ENCODE measurements around the gene ARHGAP30. TPM values are rescaled to one million over a fixed set of nuclear protein-coding genes. Genes with fewer than 3 reads are reported as not detected.
A peak's percentile ranks its signal among the peaks of the same experiment; 100 is the strongest.

ARHGAP30 gene
- total RNA-seq, 2 donors from 2014 or later: 16.4 to 16.9 TPM

- DNase-seq (ENCODE audit: low spot score) (no peak), ATAC-seq (ENCODE audit: insufficient number of reproducible peaks, low FRiP score, low read depth) (no peak)
- H3K4me1 ChIP-seq (ENCODE audit: control insufficient read depth in 1 of 2, low read depth in 2 of 2): no peaks in the 10 kb centered on the region
- peak overlapping the region; percentile 28 for H3K4me3 ChIP-seq
- TF ChIP-seq CTCF (IDR thresholded peaks at IDR 0.05): no peak
- H3K9me3 ChIP-seq: no peaks in the 10 kb centered on the region
- H3K27me3 ChIP-seq (replicated peaks; ENCODE audit: insufficient read depth): no peaks in the 10 kb centered on the region
- H3K36me3 ChIP-seq: no peaks in the 10 kb centered on the region
- H3K27ac ChIP-seq: peak overlapping the region; percentile 37 to 59
Observed at GRCh38 chr1:161013131-161013487, 56.6 kb downstream of the ARHGAP30 start.

GRCh38 chr1:161012420-161012819 lies 57.3 kb downstream of the ARHGAP30 start:
- ATAC-seq (ENCODE audit: insufficient number of reproducible peaks, low FRiP score, low read depth): no peak
- no peak overlapping the region for H3K4me3 ChIP-seq
- DNase-seq (ENCODE audit: low spot score): no peak
- H3K4me1 ChIP-seq (ENCODE audit: control insufficient read depth in 1 of 2, low read depth in 2 of 2): no peaks in the 10 kb centered on the region
- H3K36me3 ChIP-seq: no peaks in the 10 kb centered on the region
- H3K27me3 ChIP-seq (replicated peaks; ENCODE audit: insufficient read depth): no peaks in the 10 kb centered on the region
- H3K9me3 ChIP-seq: no peaks in the 10 kb centered on the region
- peak overlapping the region in 1 of 2 donors; percentile 38 for H3K27ac ChIP-seq
- TF ChIP-seq CTCF (IDR thresholded peaks at IDR 0.05): no peak

GRCh38 chr1:161009602-161010211 lies 60.0 kb downstream of the ARHGAP30 start:
- DNase-seq (ENCODE audit: low spot score): no peak
- no peaks in the 10 kb centered on the region for H3K36me3 ChIP-seq
- no peaks in the 10 kb centered on the region for H3K4me1 ChIP-seq (ENCODE audit: control insufficient read depth in 1 of 2, low read depth in 2 of 2)
- H3K9me3 ChIP-seq: no peaks in the 10 kb centered on the region
- no peak for ATAC-seq (ENCODE audit: insufficient number of reproducible peaks, low FRiP score, low read depth)
- H3K27me3 ChIP-seq (replicated peaks; ENCODE audit: insufficient read depth): no peaks in the 10 kb centered on the region
- no peak for TF ChIP-seq CTCF (IDR thresholded peaks at IDR 0.05)
- no peak overlapping the region for H3K4me3 ChIP-seq
- no peak overlapping the region for H3K27ac ChIP-seq

GRCh38 chr1:161008869-161009510 lies 60.7 kb downstream of the ARHGAP30 start:
- Histone ChIP-seq H3K4me3 (no peak overlapping the region), H3K36me3 (no peaks in the 10 kb centered on the region), H3K27ac (no peak overlapping the region), H3K4me1 (ENCODE audit: control insufficient read depth in 1 of 2, low read depth in 2 of 2) (no peaks in the 10 kb centered on the region), H3K27me3 (replicated peaks; ENCODE audit: insufficient read depth) (no peaks in the 10 kb centered on the region), H3K9me3 (no peaks in the 10 kb centered on the region)
- ATAC-seq (ENCODE audit: insufficient number of reproducible peaks, low FRiP score, low read depth): no peak
- TF ChIP-seq CTCF (IDR thresholded peaks at IDR 0.05): no peak
- no peak for DNase-seq (ENCODE audit: low spot score)

- TF ChIP-seq CTCF (IDR thresholded peaks at IDR 0.05): no peak
- ATAC-seq (ENCODE audit: insufficient number of reproducible peaks, low FRiP score, low read depth) (no peak), DNase-seq (ENCODE audit: low spot score) (no peak)
- Histone ChIP-seq H3K4me1 (ENCODE audit: control insufficient read depth in 1 of 2, low read depth in 2 of 2) (no peaks in the 10 kb centered on the region), H3K36me3 (no peaks in the 10 kb centered on the region), H3K27me3 (replicated peaks; ENCODE audit: insufficient read depth) (no peaks in the 10 kb centered on the region), H3K27ac (no peak overlapping the region), H3K4me3 (no peak overlapping the region), H3K9me3 (no peaks in the 10 kb centered on the region)
Observed at GRCh38 chr1:161007369-161007768, 62.3 kb downstream of the ARHGAP30 start.

Measured in thoracic aorta (tissue), 2 donors.